Keratinocyte (primary cell): ENCODE data around the gene WDR70. TPM values are rescaled to one million over a fixed set of nuclear protein-coding genes. Genes with fewer than 3 reads are reported as not detected.

ENCODE experiments used
- DNase-seq: peaks from one replicate; pipeline ENCODE4 v3.0.0-alpha.2; 2011; ENCODE audit warnings: low read depth, missing footprints, low spot score
- FAIRE-seq: peaks from 2 replicates; lab custom pipeline; 2011; peaks lifted over from hg19 to GRCh38; lab: Jason Lieb, UNC
- H2AFZ ChIP-seq: 2 replicates; pipeline ENCODE4 v1.6.0; 2012; ENCODE audit warnings: low read length, control low read depth, inconsistent platforms; ENCODE audit not compliant: control insufficient read depth
- H3K27ac ChIP-seq: 2 replicates; pipeline ENCODE4 v1.5.1; 2011; ENCODE audit warnings: low read length; ENCODE audit not compliant: control insufficient read depth, insufficient read depth
- H3K27me3 ChIP-seq: 3 replicates; pipeline ENCODE4 v1.6.0; 2011; ENCODE audit warnings: low read length; ENCODE audit not compliant: control insufficient read depth, insufficient read depth; ENCODE audit errors: extremely low read depth
- H3K36me3 ChIP-seq, 2 experiments: 2 replicates in 1 of 2; 3 replicates in 1 of 2; pipeline ENCODE4 v1.5.1; 2011; ENCODE audit warnings: low read length in 2 of 2, mild to moderate bottlenecking in 1 of 2; ENCODE audit not compliant: control insufficient read depth in 2 of 2, insufficient read depth in 2 of 2; ENCODE audit errors: extremely low read depth in 1 of 2
- H3K4me1 ChIP-seq: 3 replicates; pipeline ENCODE4 v1.5.1; 2011; ENCODE audit warnings: low read length; ENCODE audit not compliant: control insufficient read depth, insufficient read depth; ENCODE audit errors: extremely low read depth
- H3K4me2 ChIP-seq: 3 replicates; pipeline ENCODE4 v1.6.0; 2011; ENCODE audit warnings: low read depth, low read length; ENCODE audit not compliant: control insufficient read depth, insufficient read depth; ENCODE audit errors: extremely low read depth
- H3K4me3 ChIP-seq, 3 experiments: fragments of 200-600 bp in 1 of 3; sonication (generic) in 1 of 3; 2 replicates in 2 of 3; 3 replicates in 1 of 3; pipeline ENCODE4 v1.5.1; 2011 to 2016; ENCODE audit warnings: low read length in 3 of 3, mild to moderate bottlenecking in 3 of 3, control low read depth in 2 of 3, inconsistent platforms in 1 of 3, low read depth in 1 of 3, mixed read lengths in 1 of 3, mixed run types in 1 of 3, moderate library complexity in 1 of 3; ENCODE audit not compliant: control insufficient read depth in 2 of 3, insufficient read depth in 2 of 3; ENCODE audit errors: extremely low read depth in 1 of 3
- H3K79me2 ChIP-seq: 2 replicates; pipeline ENCODE4 v1.6.0; 2012; ENCODE audit warnings: low read length; ENCODE audit not compliant: control insufficient read depth, insufficient read depth
- H3K9ac ChIP-seq: 3 replicates; pipeline ENCODE4 v1.6.0; 2011; ENCODE audit warnings: low read length; ENCODE audit not compliant: control insufficient read depth, insufficient read depth; ENCODE audit errors: extremely low read depth
- H3K9me1 ChIP-seq: 3 replicates; pipeline ENCODE4 v1.6.0; 2011; ENCODE audit warnings: low read length; ENCODE audit not compliant: control insufficient read depth, insufficient read depth; ENCODE audit errors: extremely low read depth
- H3K9me3 ChIP-seq: 2 replicates; pipeline ENCODE4 v1.5.1; 2012; ENCODE audit warnings: low read depth, low read length; ENCODE audit not compliant: control insufficient read depth
- H4K20me1 ChIP-seq: 3 replicates; pipeline ENCODE4 v1.6.0; 2011; ENCODE audit warnings: low read length; ENCODE audit not compliant: control insufficient read depth, insufficient read depth; ENCODE audit errors: extremely low read depth
- CTCF ChIP-seq, 3 experiments: IDR thresholded peaks in 1 of 3; conservative IDR thresholded peaks in 1 of 3; optimal IDR thresholded peaks in 1 of 3; 2 replicates in 2 of 3; 3 replicates in 1 of 3; pipeline versions ENCODE3 to v1.5.1; 2011; ENCODE audit warnings: low read length in 3 of 3, mild to moderate bottlenecking in 3 of 3, moderate library complexity in 2 of 3, control low read depth in 1 of 3, inconsistent platforms in 1 of 3; ENCODE audit not compliant: insufficient read depth in 2 of 3; ENCODE audit errors: extremely low read depth in 1 of 3
- EZH2 ChIP-seq: IDR thresholded peaks from one replicate; pipeline ENCODE4 v1.6.1; 2012; ENCODE audit warnings: inconsistent platforms, mild to moderate bottlenecking, low read length, moderate library complexity
- dilution Hi-C: fragments of 300-500 bp; cut with MboI; formaldehyde crosslinking; loops from one replicate; pipeline ENCODE4 v1.7.0; 2020; ENCODE audit warnings: low sequenced_read_pairs; ENCODE audit not compliant: extremely low pct_ligation_motif_present
- polyA plus RNA-seq, 5 experiments: library from polyadenylated mRNA; depleted of rRNA in 3 of 5; stranded (reverse) in 3 of 5; stranded (forward) in 1 of 5; unstranded in 1 of 5; fragments of >200 nt; gene quantifications; 1 replicate in 1 of 5; 2 replicates in 3 of 5; 3 replicates in 1 of 5; pipeline versions ENCODE4 v1.2.1 to v1.2.3, GENCODE V29; 2011 to 2012; ENCODE audit warnings: missing spikeins in 2 of 5, low read depth in 1 of 5, low replicate concordance in 1 of 5

The WDR70 gene
- polyA plus RNA-seq, 1 donor (not counting 4 experiments of a cell fraction or from before 2014, with no cell fraction given), result 25.1 TPM

GRCh38 chr5:37568893-37569292 lies 189.8 kb downstream of the WDR70 start:
- Histone ChIP-seq H3K27ac (no peak overlapping the region), H3K79me2 (no peaks in the 10 kb centered on the region), H3K36me3 (no peaks in the 10 kb centered on the region), H3K9me1 (no peaks in the 10 kb centered on the region), H3K9ac (no peak overlapping the region), H4K20me1 (no peaks in the 10 kb centered on the region), H3K4me2 (no peak overlapping the region), H3K4me1 (no peaks in the 10 kb centered on the region), H3K4me3 (no peak overlapping the region), H3K27me3 (no peaks in the 10 kb centered on the region), H2AFZ (no peak overlapping the region), H3K9me3 (no peaks in the 10 kb centered on the region)
- DNase-seq (no peak), FAIRE-seq (no peak)
- TF ChIP-seq CTCF (optimal IDR thresholded peaks at IDR 0.05 in 1 of 3, IDR thresholded peaks at IDR 0.05 in 1 of 3, conservative IDR thresholded peaks at IDR 0.05 in 1 of 3; ENCODE audit: extremely low read depth in 1 of 3, insufficient read depth in 2 of 3, low read length in 3 of 3) (no peak), EZH2 (no peak)
- dilution Hi-C loops, result no loop called here

GRCh38 chr5:37569466-37569865 lies 190.3 kb downstream of the WDR70 start:
- no peaks in the 10 kb centered on the region for H3K36me3 ChIP-seq
- TF ChIP-seq CTCF (optimal IDR thresholded peaks at IDR 0.05 in 1 of 3, IDR thresholded peaks at IDR 0.05 in 1 of 3, conservative IDR thresholded peaks at IDR 0.05 in 1 of 3; ENCODE audit: extremely low read depth in 1 of 3, insufficient read depth in 2 of 3, low read length in 3 of 3) (no peak), EZH2 (no peak)
- H3K4me2 ChIP-seq, result no peak overlapping the region
- no peak overlapping the region for H3K27ac ChIP-seq
- DNase-seq, result no peak
- no peaks in the 10 kb centered on the region for H3K9me1 ChIP-seq
- H3K79me2 ChIP-seq, result no peaks in the 10 kb centered on the region
- no peak overlapping the region for H2AFZ ChIP-seq
- no peaks in the 10 kb centered on the region for H3K4me1 ChIP-seq
- no peak overlapping the region for H3K4me3 ChIP-seq
- no peaks in the 10 kb centered on the region for H3K27me3 ChIP-seq
- no peak overlapping the region for H3K9ac ChIP-seq
- FAIRE-seq, result no peak
- dilution Hi-C loops, result no loop called here
- no peaks in the 10 kb centered on the region for H3K9me3 ChIP-seq
- no peaks in the 10 kb centered on the region for H4K20me1 ChIP-seq
